MM.1S (cell line): ENCODE data around the gene TMEM259.

Source experiments
- EZH2 ChIP-seq: fragments of 300-600 bp; sonication (generic); optimal IDR thresholded peaks from 2 replicates; pipeline ENCODE3; 2017; ENCODE audit warnings: low read depth, mild to moderate bottlenecking, antibody characterized with exemption, low read length, mixed read lengths
- EZH2phosphoT487 ChIP-seq: fragments of 300-600 bp; sonication (generic); IDR thresholded peaks from 2 replicates; pipeline ENCODE4 v1.6.1; 2018; ENCODE audit warnings: antibody characterized with exemption, low read length
- TF ChIP-seq, protein P1 (sequence below): fragments of 300-600 bp; sonication (generic); IDR thresholded peaks from 2 replicates; pipeline ENCODE4 v1.5.1; 2016; ENCODE audit warnings: antibody characterized with exemption, low read length, mixed read lengths

DNA sequence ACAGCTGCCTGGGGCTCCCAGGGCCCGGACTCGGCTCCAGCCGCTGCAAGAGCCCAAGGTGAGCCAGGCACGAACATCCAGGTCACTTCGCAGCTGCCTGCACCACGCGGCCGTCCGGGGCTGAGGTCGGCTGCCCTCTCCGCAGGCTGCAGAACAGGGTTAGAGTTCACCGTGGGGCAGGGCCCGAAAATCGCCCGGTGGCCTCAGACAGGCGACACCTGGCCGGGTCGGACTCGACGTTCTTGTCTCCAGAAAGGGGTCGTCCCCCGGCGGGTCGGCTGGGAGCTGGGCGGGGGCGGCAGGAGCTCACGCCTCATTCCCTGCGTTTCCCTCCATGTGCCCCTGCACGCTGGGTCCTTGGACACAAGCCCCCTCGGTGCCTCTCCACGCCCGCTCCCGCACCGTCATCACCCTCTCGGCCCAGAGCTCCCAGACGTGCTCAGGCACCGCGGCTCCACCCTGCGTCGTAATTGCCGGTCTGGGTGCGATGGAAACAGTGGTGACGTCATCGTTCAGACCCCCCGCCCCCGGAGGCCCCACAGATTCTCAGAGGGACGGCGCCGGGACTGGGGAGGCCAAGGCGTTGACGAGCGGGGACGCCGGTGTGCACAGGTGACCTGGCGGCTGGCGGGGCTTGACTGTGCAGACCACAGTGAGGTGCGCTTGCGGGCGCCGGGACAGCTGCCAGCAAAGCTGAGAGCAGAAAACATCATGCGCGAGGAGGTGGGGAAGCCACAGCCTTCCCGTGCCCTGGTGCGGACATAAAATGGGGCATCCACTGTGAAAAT is 24.7 kb downstream of the TMEM259 start:
- no peak for TF ChIP-seq EZH2
- TF ChIP-seq, protein P1, sequence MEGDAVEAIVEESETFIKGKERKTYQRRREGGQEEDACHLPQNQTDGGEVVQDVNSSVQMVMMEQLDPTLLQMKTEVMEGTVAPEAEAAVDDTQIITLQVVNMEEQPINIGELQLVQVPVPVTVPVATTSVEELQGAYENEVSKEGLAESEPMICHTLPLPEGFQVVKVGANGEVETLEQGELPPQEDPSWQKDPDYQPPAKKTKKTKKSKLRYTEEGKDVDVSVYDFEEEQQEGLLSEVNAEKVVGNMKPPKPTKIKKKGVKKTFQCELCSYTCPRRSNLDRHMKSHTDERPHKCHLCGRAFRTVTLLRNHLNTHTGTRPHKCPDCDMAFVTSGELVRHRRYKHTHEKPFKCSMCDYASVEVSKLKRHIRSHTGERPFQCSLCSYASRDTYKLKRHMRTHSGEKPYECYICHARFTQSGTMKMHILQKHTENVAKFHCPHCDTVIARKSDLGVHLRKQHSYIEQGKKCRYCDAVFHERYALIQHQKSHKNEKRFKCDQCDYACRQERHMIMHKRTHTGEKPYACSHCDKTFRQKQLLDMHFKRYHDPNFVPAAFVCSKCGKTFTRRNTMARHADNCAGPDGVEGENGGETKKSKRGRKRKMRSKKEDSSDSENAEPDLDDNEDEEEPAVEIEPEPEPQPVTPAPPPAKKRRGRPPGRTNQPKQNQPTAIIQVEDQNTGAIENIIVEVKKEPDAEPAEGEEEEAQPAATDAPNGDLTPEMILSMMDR, result no peak
- TF ChIP-seq EZH2phosphoT487, result no peak
